Measurements from ENCODE around the gene DNHD1. TPM values are rescaled to one million over a fixed set of nuclear protein-coding genes. Genes with fewer than 3 reads are reported as not detected.

The DNHD1 gene
- total and polyA plus RNA-seq, 2 experiments from 2014 or later: 3.6 to 9.6 TPM

GRCh38 chr11:6615046-6615445, 118.0 kb downstream of the DNHD1 start:
- no peak overlapping the region for H3K4me3 Mint-ChIP-seq
- TF ChIP-seq, protein P1, sequence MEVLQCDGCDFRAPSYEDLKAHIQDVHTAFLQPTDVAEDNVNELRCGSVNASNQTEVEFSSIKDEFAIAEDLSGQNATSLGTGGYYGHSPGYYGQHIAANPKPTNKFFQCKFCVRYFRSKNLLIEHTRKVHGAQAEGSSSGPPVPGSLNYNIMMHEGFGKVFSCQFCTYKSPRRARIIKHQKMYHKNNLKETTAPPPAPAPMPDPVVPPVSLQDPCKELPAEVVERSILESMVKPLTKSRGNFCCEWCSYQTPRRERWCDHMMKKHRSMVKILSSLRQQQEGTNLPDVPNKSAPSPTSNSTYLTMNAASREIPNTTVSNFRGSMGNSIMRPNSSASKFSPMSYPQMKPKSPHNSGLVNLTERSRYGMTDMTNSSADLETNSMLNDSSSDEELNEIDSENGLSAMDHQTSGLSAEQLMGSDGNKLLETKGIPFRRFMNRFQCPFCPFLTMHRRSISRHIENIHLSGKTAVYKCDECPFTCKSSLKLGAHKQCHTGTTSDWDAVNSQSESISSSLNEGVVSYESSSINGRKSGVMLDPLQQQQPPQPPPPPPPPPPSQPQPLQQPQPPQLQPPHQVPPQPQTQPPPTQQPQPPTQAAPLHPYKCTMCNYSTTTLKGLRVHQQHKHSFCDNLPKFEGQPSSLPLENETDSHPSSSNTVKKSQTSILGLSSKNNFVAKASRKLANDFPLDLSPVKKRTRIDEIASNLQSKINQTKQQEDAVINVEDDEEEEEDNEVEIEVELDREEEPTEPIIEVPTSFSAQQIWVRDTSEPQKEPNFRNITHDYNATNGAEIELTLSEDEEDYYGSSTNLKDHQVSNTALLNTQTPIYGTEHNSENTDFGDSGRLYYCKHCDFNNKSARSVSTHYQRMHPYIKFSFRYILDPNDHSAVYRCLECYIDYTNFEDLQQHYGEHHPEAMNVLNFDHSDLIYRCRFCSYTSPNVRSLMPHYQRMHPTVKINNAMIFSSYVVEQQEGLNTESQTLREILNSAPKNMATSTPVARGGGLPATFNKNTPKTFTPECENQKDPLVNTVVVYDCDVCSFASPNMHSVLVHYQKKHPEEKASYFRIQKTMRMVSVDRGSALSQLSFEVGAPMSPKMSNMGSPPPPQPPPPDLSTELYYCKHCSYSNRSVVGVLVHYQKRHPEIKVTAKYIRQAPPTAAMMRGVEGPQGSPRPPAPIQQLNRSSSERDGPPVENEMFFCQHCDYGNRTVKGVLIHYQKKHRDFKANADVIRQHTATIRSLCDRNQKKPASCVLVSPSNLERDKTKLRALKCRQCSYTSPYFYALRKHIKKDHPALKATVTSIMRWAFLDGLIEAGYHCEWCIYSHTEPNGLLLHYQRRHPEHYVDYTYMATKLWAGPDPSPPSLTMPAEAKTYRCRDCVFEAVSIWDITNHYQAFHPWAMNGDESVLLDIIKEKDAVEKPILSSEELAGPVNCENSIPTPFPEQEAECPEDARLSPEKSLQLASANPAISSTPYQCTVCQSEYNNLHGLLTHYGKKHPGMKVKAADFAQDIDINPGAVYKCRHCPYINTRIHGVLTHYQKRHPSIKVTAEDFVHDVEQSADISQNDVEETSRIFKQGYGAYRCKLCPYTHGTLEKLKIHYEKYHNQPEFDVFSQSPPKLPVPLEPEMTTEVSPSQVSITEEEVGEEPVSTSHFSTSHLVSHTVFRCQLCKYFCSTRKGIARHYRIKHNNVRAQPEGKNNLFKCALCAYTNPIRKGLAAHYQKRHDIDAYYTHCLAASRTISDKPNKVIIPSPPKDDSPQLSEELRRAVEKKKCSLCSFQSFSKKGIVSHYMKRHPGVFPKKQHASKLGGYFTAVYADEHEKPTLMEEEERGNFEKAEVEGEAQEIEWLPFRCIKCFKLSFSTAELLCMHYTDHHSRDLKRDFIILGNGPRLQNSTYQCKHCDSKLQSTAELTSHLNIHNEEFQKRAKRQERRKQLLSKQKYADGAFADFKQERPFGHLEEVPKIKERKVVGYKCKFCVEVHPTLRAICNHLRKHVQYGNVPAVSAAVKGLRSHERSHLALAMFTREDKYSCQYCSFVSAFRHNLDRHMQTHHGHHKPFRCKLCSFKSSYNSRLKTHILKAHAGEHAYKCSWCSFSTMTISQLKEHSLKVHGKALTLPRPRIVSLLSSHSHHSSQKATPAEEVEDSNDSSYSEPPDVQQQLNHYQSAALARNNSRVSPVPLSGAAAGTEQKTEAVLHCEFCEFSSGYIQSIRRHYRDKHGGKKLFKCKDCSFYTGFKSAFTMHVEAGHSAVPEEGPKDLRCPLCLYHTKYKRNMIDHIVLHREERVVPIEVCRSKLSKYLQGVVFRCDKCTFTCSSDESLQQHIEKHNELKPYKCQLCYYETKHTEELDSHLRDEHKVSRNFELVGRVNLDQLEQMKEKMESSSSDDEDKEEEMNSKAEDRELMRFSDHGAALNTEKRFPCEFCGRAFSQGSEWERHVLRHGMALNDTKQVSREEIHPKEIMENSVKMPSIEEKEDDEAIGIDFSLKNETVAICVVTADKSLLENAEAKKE (CRISPR knock-in tag; IDR thresholded peaks at IDR 0.05): no peak
- TF ChIP-seq JUNB (IDR thresholded peaks at IDR 0.05; ENCODE audit: unreplicated experiment) (no peak), POLR2AphosphoS5 (IDR thresholded peaks at IDR 0.05; ENCODE audit: low read depth) (no peak), CREB1 (CRISPR knock-in tag; IDR thresholded peaks at IDR 0.05; ENCODE audit: low read depth) (no peak), ETS1 (IDR thresholded peaks at IDR 0.05) (no peak), STAT1 (IDR thresholded peaks at IDR 0.05; ENCODE audit: unreplicated experiment) (no peak), ZNF331 (CRISPR knock-in tag; IDR thresholded peaks at IDR 0.05; ENCODE audit: low read depth) (no peak), EZH2 (IDR thresholded peaks at IDR 0.05; ENCODE audit: low read depth, unreplicated experiment) (no peak), NANOG (IDR thresholded peaks at IDR 0.05; ENCODE audit: borderline replicate concordance) (no peak), EZH2phosphoT487 (IDR thresholded peaks at IDR 0.05; ENCODE audit: unreplicated experiment) (no peak), CTCF (conservative IDR thresholded peaks at IDR 0.05; ENCODE audit: low read depth in 2 of 2) (no peak), ZNF114 (CRISPR knock-in tag; IDR thresholded peaks at IDR 0.05) (no peak)
- TF ChIP-seq, protein P2, sequence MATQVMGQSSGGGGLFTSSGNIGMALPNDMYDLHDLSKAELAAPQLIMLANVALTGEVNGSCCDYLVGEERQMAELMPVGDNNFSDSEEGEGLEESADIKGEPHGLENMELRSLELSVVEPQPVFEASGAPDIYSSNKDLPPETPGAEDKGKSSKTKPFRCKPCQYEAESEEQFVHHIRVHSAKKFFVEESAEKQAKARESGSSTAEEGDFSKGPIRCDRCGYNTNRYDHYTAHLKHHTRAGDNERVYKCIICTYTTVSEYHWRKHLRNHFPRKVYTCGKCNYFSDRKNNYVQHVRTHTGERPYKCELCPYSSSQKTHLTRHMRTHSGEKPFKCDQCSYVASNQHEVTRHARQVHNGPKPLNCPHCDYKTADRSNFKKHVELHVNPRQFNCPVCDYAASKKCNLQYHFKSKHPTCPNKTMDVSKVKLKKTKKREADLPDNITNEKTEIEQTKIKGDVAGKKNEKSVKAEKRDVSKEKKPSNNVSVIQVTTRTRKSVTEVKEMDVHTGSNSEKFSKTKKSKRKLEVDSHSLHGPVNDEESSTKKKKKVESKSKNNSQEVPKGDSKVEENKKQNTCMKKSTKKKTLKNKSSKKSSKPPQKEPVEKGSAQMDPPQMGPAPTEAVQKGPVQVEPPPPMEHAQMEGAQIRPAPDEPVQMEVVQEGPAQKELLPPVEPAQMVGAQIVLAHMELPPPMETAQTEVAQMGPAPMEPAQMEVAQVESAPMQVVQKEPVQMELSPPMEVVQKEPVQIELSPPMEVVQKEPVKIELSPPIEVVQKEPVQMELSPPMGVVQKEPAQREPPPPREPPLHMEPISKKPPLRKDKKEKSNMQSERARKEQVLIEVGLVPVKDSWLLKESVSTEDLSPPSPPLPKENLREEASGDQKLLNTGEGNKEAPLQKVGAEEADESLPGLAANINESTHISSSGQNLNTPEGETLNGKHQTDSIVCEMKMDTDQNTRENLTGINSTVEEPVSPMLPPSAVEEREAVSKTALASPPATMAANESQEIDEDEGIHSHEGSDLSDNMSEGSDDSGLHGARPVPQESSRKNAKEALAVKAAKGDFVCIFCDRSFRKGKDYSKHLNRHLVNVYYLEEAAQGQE (IDR thresholded peaks at IDR 0.05; ENCODE audit: unreplicated experiment): no peak
- peaks cover 12% of the 10 kb centered on the region for H3K36me3 ChIP-seq (ENCODE audit: insufficient read depth)
- no peaks in the 10 kb centered on the region; the same call in 1 of the 2 replicates for H4K20me1 ChIP-seq (replicated peaks; ENCODE audit: insufficient read depth)
- H3K27me3 ChIP-seq (ENCODE audit: insufficient read depth): no peaks in the 10 kb centered on the region
- no peak for ATAC-seq
- no peak for DNase-seq (ENCODE audit: low spot score)
- H3K4me1 Mint-ChIP-seq: peaks cover 5% of the 10 kb centered on the region
- no peaks in the 10 kb centered on the region; the same call in 1 of the 2 replicates for H3F3A ChIP-seq (replicated peaks; ENCODE audit: low read depth)
- peaks cover 21% of the 10 kb centered on the region for H3K4me1 ChIP-seq (ENCODE audit: insufficient read depth)
- H3K27ac ChIP-seq (ENCODE audit: low read depth): no peak overlapping the region
- H3K4me3 ChIP-seq: no peak overlapping the region
- H3K27ac Mint-ChIP-seq: no peak overlapping the region
- H3K9me2 ChIP-seq (ENCODE audit: insufficient read depth): no peaks in the 10 kb centered on the region
- H3K4me2 ChIP-seq: no peak overlapping the region
- H3K79me2 ChIP-seq (replicated peaks; ENCODE audit: insufficient read depth): peaks cover 21% of the 10 kb centered on the region
- peaks cover 19% of the 10 kb centered on the region for H3K36me3 Mint-ChIP-seq (ENCODE audit: low read depth)
- H3K27me3 Mint-ChIP-seq (ENCODE audit: insufficient read depth, low read depth, poor library complexity): peaks cover 15% of the 10 kb centered on the region
- no peaks in the 10 kb centered on the region for H3K9me3 Mint-ChIP-seq
- H2AFZ ChIP-seq: no peak overlapping the region
